GM12873 (cell line): ENCODE data around the gene RHNO1.

ENCODE experiments used
- CTCF ChIP-seq: IDR thresholded peaks from 2 replicates; pipeline ENCODE4 v1.5.1; 2012; ENCODE audit warnings: low read depth, mild to moderate bottlenecking, moderate library complexity, low read length, control low read depth; ENCODE audit not compliant: insufficient read depth; ENCODE audit errors: missing control alignments

Gene RHNO1

GRCh38 chr12:2893007-2893406, 16.0 kb downstream of the RHNO1 start:
- TF ChIP-seq CTCF: no peak

- TF ChIP-seq CTCF: no peak
These were observed 18.0 kb downstream of the RHNO1 start for GRCh38 chr12:2895051-2895451.

- no peak for TF ChIP-seq CTCF
These were observed 18.5 kb downstream of the RHNO1 start for GRCh38 chr12:2895511-2895910.

GRCh38 chr12:2897418-2897817, 20.4 kb downstream of the RHNO1 start:
- no peak for TF ChIP-seq CTCF

GRCh38 chr12:2900642-2901041, 23.6 kb downstream of the RHNO1 start:
- TF ChIP-seq CTCF: no peak

GRCh38 chr12:2902272-2902880, 25.4 kb downstream of the RHNO1 start:
- TF ChIP-seq CTCF: no peak

GRCh38 chr12:2904260-2904659, 27.2 kb downstream of the RHNO1 start:
- no peak for TF ChIP-seq CTCF
